ENCODE results near the gene VWA5A.

DNA sequence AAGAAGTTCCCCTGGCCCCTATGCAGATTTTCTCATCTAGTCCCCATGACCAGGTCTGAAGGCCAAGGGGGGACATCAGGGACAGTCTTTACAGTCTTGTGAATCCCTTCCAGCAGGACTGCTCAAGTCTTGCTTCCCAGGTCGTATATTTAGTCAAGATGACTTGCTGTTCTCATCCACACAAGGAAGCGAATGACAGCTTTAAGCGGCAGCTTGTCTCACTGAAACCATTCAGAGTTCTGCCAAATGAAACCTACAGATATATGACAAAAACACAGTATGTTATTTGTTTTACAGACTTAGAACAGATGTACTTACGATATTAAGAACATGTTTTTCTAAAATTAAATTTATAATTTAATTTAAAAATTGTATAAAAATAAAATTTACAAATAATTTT, 5.6 kb downstream of the VWA5A start:
- TF ChIP-seq, protein P1, sequence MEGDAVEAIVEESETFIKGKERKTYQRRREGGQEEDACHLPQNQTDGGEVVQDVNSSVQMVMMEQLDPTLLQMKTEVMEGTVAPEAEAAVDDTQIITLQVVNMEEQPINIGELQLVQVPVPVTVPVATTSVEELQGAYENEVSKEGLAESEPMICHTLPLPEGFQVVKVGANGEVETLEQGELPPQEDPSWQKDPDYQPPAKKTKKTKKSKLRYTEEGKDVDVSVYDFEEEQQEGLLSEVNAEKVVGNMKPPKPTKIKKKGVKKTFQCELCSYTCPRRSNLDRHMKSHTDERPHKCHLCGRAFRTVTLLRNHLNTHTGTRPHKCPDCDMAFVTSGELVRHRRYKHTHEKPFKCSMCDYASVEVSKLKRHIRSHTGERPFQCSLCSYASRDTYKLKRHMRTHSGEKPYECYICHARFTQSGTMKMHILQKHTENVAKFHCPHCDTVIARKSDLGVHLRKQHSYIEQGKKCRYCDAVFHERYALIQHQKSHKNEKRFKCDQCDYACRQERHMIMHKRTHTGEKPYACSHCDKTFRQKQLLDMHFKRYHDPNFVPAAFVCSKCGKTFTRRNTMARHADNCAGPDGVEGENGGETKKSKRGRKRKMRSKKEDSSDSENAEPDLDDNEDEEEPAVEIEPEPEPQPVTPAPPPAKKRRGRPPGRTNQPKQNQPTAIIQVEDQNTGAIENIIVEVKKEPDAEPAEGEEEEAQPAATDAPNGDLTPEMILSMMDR (IDR thresholded peaks at IDR 0.05; ENCODE audit: insufficient read depth, low read depth, low read length), result no peak
- no peak for TF ChIP-seq EZH2 (IDR thresholded peaks at IDR 0.05; ENCODE audit: insufficient read depth, low read length)

Data from astrocyte (in vitro differentiated cells and primary cell).